GM13976 (cell line): Measurements from ENCODE around the gene GBP3.
"Not testable (repeated sequence)": the region's sequence is repeated elsewhere in the genome, so short reads cannot be mapped to it uniquely, and the experiment has no call there.

ENCODE experiments used
- DNase-seq: peaks from one replicate; pipeline ENCODE4 v3.0.0; 2012; ENCODE audit warnings: low spot score
- in situ Hi-C: fragments of 300-500 bp; cut with MboI; formaldehyde crosslinking; loops from one replicate; pipeline ENCODE4 v1.12.0; 2022; ENCODE audit warnings: low sequenced_read_pairs, mixed read lengths, inconsistent platforms; ENCODE audit not compliant: unreplicated experiment
- TF ChIP-seq, protein P1 (sequence below): IDR thresholded peaks from 2 replicates; pipeline ENCODE4 v1.5.1; 2012; ENCODE audit warnings: borderline replicate concordance, mild to moderate bottlenecking; ENCODE audit not compliant: insufficient read depth; ENCODE audit errors: extremely low read depth, missing control alignments, control extremely low read depth

The GBP3 gene

DNA sequence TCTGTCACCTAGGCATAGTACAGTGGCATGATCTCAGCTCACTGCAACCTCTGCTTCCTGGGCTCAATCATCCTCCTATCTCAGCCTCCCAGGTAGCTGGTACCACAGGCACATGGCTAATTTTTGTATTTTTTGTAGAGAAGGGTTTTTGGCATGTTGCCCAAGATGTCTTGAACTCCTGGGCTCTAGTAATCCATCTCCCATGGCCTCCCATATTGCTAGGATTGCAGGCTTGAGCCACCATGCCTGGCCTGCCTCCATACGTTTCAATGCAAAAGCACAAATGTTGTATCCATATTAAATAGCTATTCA is 17.6 kb upstream of the GBP3 start:
- DNase-seq, result no peak
- in situ Hi-C loops, result no loop called here
- TF ChIP-seq, protein P1, sequence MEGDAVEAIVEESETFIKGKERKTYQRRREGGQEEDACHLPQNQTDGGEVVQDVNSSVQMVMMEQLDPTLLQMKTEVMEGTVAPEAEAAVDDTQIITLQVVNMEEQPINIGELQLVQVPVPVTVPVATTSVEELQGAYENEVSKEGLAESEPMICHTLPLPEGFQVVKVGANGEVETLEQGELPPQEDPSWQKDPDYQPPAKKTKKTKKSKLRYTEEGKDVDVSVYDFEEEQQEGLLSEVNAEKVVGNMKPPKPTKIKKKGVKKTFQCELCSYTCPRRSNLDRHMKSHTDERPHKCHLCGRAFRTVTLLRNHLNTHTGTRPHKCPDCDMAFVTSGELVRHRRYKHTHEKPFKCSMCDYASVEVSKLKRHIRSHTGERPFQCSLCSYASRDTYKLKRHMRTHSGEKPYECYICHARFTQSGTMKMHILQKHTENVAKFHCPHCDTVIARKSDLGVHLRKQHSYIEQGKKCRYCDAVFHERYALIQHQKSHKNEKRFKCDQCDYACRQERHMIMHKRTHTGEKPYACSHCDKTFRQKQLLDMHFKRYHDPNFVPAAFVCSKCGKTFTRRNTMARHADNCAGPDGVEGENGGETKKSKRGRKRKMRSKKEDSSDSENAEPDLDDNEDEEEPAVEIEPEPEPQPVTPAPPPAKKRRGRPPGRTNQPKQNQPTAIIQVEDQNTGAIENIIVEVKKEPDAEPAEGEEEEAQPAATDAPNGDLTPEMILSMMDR, result no peak

DNA sequence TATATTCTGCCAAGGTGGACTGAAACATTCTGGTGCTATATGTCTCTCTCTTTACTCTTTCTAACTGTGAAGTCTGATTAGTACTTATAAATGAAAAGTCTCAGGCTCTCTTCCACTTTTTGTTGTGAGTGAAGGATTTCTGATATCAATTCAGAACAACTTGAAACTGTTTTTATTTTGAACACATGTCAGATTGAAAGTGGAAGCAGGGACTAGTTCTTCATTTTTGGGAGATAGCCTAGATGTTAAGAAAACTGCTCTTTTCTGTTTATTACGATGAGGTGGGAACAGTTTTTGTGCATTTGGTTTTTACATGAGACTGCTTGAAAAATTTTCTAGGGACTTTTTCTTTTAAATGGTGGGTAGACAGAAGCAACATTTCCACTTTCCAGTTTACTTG is 14.5 kb upstream of the GBP3 start:
- peak; percentile 27 for DNase-seq
- TF ChIP-seq, protein P1, result no peak
- in situ Hi-C loops, result no loop called here

DNA sequence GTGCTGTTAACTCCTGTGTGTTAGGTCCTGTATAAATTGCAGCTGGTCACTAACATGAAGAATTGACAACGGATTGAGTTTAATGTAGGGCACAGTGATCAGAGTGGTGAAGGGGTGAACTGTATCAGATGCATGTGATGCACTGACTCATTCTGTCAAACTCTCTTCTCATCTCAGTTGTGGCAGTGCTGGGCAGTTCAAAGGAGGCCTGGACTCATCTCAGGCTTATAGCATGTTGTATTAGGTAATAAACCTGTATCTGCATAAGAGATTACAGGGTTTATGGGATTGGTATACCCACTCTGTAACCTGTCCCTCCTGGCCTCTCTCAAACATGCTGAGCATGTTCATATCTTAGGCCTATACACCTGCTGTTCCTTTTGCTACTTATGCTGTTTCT is 12.4 kb upstream of the GBP3 start:
- in situ Hi-C loops, result no loop called here
- no peak for DNase-seq
- TF ChIP-seq, protein P1, result no peak

DNA sequence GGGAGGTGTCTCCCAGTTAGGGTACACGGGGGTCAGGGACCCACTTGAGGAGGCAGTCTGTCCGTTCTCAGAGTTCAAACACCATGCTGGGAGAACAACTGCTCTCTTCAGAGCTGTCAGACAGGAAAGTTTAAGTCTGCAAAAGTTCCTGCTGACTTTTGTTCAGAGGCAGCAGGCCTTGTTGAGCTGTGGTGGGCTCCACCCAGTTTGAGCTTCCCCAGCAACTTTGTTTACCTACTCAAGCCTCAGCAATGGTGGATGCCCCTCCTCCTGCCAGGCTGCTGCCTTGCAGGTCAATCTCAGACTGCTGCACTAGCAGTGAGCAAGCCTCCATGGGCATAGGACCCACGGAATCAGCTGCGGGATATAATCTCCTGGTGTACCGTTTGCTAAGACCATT is 11.3 kb upstream of the GBP3 start:
- DNase-seq, in situ Hi-C loops: not testable (repeated sequence)

DNA sequence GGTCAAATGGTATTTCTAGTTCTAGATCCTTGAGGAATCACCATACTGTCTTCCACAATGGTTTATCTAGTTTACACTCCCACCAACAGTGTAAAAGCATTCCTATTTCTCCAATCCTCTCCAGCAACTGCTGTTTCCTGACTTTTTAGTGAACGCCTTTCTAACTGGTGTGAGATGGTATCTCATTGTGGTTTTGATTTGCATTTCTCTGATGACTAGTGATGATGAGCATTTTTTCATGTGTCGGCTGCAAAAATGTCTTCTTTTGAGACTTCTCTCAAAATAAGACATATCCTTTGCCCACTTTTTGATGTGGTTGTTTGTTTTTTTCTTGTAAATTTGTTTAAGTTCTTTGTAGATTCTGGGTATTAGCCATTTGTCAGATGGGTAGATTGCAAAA is 6.4 kb upstream of the GBP3 start:
- in situ Hi-C loops, DNase-seq: not testable (repeated sequence)

DNA sequence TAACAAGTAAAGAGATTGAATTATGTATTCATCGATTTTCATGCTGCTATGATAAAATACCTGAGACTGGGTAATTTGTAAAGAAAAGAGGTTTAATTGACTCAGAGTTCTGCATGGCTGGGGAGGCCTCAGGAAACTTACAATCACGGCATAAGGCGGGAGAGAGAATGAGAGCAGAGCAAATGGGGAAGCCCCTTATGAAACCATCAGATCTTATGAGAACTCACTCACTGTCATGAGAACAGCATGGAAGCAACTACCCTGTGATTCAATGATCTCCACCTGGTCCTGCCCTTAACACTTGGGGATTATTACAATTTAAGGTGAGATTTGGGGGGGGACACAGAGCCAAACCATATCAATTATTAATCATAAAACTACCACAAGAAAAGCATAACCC is 3.3 kb upstream of the GBP3 start:
- TF ChIP-seq, protein P1, result no peak
- in situ Hi-C loops, result no loop called here
- DNase-seq, result no peak

DNA sequence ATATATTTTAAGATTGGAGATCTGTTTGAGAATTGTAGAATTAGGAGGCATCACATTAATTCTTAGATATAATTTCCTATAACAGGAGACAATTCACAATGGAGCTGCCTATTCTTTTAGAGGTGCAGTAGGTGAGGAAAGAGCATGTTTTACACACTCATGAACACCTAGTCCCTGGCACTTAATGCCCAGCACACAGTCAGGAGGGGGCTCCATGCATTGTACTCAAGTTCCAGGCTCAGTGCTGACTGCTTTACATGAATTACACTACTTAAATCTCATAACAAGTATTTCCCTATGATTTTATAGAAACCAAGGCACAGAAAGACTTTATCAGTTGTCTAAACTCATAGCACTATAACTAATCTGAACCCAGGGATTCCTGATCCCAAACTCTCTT is 360 bp upstream of the GBP3 start:
- in situ Hi-C loops, result no loop called here
- DNase-seq, result no peak
- TF ChIP-seq, protein P1, result no peak

DNA sequence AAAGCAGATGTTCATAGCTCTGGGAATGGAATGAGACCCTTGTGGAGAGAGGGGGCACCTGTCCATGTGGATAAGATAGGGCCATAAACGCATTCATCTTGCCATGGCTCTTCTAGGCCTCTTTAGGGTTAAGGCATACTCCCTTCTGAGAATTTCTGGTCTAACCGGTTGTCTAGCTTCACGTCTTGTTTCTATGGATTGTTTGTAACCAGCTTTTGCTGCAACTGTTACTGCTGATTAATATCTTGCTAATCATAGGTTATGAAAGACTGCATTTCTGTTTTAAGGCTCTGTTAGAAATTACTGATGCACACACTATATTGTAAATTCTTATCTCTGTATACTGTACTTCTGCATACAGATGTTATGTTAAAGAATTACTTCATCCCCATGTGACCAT is 4.3 kb downstream of the GBP3 start:
- in situ Hi-C loops, DNase-seq: not testable (repeated sequence)

DNA sequence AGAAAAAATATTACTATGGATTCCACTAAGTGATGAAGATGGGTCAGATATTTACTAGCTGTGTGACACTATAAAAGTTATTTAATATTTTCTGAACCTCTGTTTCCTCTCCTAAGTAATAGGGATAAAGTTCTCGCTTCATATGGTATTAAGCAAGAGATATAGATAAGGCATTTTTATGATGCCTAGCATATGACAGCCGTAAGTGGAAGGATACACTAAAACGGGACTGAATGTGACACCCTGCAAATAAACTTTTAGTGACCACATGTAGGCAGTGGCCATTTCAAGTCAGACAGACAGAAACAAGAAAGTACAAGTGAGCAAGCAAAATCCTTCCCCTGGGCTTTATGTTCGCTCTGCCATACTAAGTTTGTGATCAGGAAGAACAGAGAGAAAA is 14.2 kb downstream of the GBP3 start:
- in situ Hi-C loops, result no loop called here
- TF ChIP-seq, protein P1, result no peak
- DNase-seq, result no peak
